Loucy (cell line): ENCODE data around the gene ERICH6B.

ENCODE experiments used
- CTCF ChIP-seq: fragments of 200-600 bp; sonication (generic); conservative IDR thresholded peaks from 2 replicates; pipeline ENCODE4 v1.5.1; 2014; ENCODE audit warnings: mild to moderate bottlenecking, antibody characterized with exemption, low read length
- EZH2phosphoT487 ChIP-seq: fragments of 200-600 bp; IDR thresholded peaks from 2 replicates; pipeline ENCODE4 v1.6.1; 2018; ENCODE audit warnings: antibody characterized with exemption, mild to moderate bottlenecking, moderate library complexity, borderline replicate concordance

GRCh38 chr13:45629940-45630339 lies 14.4 kb upstream of the ERICH6B start:
- TF ChIP-seq CTCF: no peak
- TF ChIP-seq EZH2phosphoT487: no peak
